Germinal center (tissue), 1 donor: Measurements from ENCODE around the gene MARK2.
"Not testable (repeated sequence)": the region's sequence is repeated elsewhere in the genome, so short reads cannot be mapped to it uniquely, and the experiment has no call there.

Experiments used
- DNase-seq: peaks from one replicate; pipeline ENCODE4 v3.0.0; 2012; ENCODE audit warnings: mixed read lengths, low spot score

The MARK2 gene

GRCh38 chr11:63838678-63839507, at the start of gene MARK2:
Gene MARK2 (plus strand): TSS chr11:63839110. CDS start chr11:63839507, 397 bp downstream.
- peak; percentile 98 for DNase-seq

- DNase-seq, result no peak
These were observed 47.3 kb upstream of the MARK2 start for GRCh38 chr11:63791495-63792167.

GRCh38 chr11:63793161-63793560, 45.7 kb upstream of the MARK2 start:
- no peak for DNase-seq

- no peak for DNase-seq
These were observed 43.8 kb upstream of the MARK2 start for GRCh38 chr11:63795066-63795465.

GRCh38 chr11:63800921-63801320, 38.0 kb upstream of the MARK2 start:
- no peak for DNase-seq

- DNase-seq, result no peak
These were observed 36.1 kb upstream of the MARK2 start for GRCh38 chr11:63802637-63803414.

- DNase-seq, result no peak
These were observed 34.7 kb upstream of the MARK2 start for GRCh38 chr11:63804259-63804658.

- DNase-seq, result no peak
These were observed 33.0 kb upstream of the MARK2 start for GRCh38 chr11:63805844-63806415.

GRCh38 chr11:63810383-63810782, 28.5 kb upstream of the MARK2 start:
- DNase-seq, result not testable (repeated sequence)

- DNase-seq, result no peak
These were observed 27.4 kb upstream of the MARK2 start for GRCh38 chr11:63811522-63811921.

GRCh38 chr11:63813035-63813562, 25.8 kb upstream of the MARK2 start, which contains the start of gene SPINDOC:
Gene SPINDOC (plus strand): TSS chr11:63813456. CDS start chr11:63813687, 231 bp downstream.
- DNase-seq, result peak; percentile 91

GRCh38 chr11:63813563-63814382, 25.1 kb upstream of the MARK2 start:
- DNase-seq, result peak; percentile 65

- DNase-seq, result peak; percentile 32
These were observed 24.6 kb upstream of the MARK2 start for GRCh38 chr11:63814383-63814736.

- DNase-seq, result no peak
These were observed 22.7 kb upstream of the MARK2 start for GRCh38 chr11:63816166-63816565.

GRCh38 chr11:63816732-63817131, 22.2 kb upstream of the MARK2 start:
- DNase-seq, result no peak

- no peak for DNase-seq
These were observed 21.0 kb upstream of the MARK2 start for GRCh38 chr11:63817758-63818498.

GRCh38 chr11:63818609-63819008, 20.3 kb upstream of the MARK2 start:
- DNase-seq, result no peak

- no peak for DNase-seq
These were observed 17.5 kb upstream of the MARK2 start for GRCh38 chr11:63821411-63821810.

- DNase-seq, result no peak
These were observed 12.3 kb upstream of the MARK2 start for GRCh38 chr11:63826471-63827190.
